NCI-H2081 treated with DMSO at 0.1 percent for 48 hours (cell line): Measurements from ENCODE around the gene RNF26.

ENCODE experiments used
- DNase-seq: peaks from one replicate; lab custom pipeline; 2025; lab: John Stamatoyannopoulos, UW

The RNF26 gene

DNA sequence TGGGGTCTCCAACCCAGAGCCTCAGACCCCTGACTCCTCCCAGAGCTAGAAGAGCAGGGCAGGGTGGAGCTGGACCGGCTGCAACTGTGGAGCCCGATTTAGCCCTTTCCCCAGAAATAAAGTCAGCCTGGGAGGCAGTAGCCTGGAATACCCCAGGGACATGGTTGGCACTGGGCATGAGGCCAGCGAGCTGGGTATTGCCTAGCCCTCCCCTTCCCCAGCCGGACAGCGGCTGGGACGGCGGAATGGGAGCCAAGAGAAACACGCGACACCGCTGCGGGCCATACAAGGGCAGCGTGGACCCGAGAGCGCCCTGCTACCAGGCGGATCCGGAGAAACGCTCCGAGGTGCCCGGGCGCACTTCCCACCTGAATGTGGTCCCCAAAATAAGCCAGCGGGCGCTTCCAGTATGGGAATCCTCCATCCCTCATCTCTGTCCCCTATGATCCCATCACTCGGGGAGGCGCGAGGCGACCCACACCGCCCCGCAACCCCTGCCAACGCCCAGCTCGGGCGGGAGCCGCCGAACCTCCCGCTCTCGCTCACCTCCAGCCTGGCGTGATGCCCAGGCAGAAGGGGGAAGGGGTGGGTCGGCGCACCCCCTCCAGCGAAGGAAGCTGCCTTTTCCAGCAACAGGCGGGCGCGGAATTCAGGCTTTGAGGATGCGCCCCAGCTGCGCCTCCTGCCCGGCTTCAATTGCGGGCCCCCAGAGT, 18.2 kb upstream of the RNF26 start:
- peak; percentile 21 for DNase-seq

DNA sequence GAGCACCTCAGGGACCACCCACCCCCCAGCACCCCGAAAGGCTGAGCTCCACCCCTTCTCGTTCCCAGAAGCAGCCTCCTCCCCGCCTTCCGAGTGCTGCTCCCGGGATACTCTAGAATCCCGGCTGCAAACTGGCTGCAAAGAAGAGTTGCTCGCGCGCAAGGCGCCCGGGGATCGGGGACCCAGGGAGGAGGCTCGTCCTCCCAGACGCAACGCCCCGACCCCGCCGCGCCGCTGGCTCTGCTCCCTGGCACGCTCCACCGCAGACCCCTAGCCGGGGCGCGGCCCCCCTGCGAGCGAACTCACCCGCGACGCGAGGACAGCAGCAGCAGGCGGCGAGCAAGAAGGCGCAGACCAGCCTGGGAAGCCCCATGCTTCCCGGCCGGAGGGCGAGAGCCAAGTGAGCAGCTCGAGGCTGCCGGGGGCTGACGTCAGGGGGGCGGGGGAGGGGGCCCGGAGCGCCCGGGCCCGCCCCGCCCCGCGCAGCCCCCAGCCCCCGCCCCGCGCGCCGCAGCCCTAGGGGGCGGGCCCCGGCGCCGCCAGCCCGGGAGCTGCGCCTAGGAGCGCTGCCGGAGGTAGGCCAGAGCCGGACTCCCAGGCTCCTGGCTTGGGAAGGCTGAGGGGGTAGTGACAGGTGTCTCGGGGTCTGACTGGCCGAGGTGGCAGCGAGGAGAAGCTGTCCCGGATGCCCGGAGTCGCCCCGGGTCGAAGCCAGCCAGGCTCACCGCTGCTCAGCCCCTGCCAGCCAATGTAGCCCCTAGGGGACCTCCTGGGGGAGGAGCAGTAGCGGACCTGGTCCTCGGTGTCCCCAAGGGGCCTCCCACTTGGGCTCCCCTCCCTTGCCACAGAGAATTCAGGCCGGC, 17.4 kb upstream of the RNF26 start, which contains the start of gene MCAM:
TSS of gene MCAM (minus strand) at position 402 of the 863 bp plus-strand sequence. CDS start at position 373, 29 bp downstream.
- no peak for DNase-seq

DNA sequence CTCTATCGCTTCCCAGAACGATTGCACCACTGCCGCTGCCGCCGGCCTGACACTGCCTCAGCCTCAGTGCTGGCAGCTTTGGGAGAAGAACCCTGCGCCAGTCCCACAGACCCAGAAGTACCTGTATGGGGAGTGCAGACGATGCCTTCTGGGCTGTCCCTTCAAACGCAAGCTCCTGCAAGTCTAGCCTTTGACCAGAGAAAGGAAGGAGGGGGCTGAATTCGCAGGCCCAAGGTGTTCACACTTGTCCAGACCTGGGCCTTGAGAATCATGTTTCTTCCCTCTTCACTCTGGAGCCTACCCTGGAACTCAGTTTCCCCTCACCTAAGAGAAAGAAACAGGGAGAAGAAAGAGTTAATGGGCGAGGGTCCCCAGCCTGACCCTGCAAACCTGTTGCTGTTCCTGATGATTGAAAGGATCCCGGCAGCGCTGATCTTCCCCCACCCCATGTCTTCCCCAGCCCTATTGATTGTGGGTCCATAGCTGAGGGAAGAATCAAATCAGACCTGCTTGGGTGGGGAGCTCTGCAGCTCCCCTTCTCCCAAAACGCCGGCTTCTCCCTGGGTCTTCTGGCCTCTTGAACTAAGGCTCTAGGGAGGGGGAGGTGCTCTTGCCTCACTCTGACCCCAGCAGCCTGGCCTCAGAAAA, 16.6 kb upstream of the RNF26 start:
- no peak for DNase-seq

DNA sequence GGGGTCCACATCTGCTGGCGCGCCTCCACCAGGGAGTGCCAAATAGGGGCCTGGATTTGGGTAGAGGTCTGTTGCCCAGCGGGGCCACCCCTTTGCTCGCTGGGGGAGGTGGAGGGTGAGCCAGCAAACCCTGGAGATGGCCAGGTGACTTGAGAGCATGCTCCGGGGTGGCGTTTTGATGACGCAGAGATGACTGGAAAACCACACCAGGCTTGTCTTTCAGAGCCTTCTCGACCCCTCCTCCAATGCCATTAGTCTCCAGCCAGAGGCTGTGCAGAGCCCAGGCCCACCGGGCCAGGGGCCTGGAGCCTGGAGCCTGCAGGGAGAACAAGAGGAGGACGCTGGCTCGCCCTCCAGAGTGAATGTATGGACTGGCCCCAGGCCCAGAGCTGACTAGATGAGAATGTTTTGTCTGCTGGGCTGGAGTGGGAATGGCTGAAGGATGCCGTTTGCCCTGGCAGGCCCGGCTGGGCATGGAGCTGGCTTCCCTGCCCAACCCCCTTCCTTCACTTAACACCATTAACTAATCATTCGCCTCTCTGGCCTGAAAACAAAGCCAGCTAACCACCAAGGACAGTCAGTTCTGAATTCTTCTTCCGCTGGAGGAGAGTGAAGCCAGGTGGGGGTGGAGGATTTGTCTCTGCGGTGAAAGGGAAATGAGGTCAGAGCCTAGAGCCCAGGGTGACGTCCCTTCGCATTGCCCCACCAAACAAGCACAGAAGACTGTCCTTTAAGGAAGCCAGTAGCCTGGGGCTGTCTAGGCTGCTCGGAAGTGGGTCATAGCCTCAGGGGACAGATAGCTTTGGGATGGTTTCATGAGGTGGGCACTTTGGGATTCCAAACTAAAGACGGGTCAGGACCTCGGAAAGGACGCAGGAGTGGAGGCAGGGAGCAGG, 15.8 kb upstream of the RNF26 start:
- DNase-seq: no peak

DNA sequence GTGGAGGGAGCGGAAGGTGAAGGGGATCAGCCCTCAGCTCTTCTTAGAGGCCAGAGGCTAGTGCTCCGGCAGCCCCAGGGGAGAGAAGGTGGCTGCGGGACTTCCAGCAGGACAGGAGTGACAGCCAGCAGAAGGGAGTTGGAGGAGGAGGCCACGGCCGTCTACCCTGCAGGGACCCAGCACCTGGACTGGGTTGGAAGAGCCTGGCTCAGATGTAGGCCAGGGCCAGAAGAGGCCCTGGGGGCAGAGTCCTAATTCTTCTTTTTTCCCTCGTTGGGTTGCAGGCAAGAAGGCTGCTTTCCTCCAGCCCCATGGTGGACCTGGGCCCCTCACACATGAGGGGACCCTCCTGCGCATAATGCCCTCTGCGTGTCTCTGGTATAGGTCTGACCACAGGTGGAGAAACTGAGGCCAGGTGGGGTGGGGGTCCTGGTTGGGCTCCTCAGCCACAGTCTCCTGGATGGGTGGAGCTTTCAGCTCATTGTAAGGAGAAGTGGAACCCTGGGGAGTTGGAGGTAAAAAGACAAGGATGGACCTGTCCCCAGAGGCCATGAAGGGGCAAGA, 15.1 kb upstream of the RNF26 start:
- DNase-seq: no peak

DNA sequence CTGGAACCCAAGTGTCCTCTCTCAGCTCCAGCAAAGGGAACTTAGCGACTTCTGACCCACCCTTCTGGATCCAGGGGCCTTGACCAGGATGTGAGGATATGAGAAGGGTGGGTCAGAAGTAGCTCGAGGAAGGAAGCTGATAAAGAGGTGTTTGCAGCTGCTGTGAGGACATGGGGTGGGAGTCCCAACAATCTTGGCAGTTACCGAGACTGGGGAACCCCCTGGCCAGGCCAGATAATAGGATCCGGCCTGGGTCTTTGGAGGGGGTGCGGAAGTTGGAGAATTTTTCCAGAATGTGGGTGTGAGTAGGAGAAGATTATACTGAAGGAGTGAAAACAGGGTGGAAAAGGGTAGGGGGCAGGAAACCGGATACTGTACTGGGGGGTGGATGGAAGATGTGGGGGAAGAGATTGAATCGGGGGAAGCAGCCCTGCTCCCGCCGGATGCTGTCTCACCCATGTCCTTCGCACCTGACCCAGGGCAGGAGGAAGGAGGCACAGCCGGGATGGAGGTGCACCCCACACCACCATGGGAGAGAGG, 14.6 kb upstream of the RNF26 start:
- DNase-seq: no peak

DNA sequence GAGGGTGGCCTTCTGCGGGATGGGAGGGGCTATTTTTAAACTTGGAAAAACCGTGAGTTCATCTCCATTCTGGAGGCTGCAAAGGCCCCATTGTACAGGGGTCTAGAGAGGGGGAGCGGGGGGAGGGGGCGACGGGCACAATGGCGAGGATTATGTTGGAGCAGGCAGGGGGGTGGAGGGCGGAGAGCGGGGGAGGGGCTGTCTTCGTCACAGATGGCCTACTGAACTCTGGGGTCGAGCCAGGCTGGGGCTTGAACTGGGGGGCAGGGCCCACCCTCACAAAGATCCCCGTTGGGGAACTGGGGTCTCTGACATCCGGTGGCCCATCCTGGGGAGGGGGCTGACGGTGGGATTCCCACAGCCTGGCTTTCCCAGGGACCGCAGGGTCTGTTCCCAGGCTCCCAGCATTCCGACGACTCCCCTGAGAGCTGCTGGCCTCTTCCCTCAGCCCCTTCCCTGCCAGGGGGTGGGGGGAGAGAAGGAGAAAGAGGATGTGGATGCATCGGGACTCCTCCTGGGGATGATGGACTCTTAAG, 14.0 kb upstream of the RNF26 start:
- no peak for DNase-seq

DNA sequence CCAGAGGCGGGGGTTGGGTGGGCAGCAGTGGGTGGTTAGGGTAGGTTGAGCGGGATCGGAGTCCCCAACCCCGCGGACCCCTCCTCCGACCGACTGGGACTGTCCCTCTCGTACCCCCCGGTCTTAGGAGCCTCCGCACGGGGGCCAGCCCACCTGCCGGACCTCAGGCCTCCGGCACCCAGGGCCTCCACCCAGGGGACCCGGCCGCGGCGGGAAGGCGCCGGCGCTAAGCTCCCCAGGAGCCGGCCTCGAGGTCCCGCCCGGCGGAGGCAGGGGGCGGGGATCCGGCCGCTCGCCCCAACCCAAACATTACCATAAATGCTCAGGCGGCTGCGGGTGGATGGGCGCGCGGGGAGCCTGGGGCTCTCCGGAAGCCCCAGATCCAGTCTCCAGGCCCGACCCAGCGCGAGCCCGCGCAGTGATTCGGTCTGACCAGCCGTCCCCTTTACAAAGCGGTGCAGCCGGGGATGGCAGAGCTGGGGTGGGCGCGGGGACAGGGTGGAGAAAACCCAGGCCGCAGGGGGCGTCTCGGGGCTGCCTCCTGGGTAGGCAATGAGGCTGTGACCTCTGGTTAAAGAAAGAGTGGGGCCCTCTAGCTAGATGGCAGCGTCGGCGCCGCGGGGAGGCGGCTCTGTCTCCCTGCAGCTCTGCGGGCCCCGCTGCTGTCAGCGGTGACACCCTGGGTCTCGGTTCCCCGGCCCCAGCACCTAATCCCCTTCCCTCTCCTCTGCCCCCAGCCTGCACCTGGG, 13.4 kb upstream of the RNF26 start:
- DNase-seq: no peak

DNA sequence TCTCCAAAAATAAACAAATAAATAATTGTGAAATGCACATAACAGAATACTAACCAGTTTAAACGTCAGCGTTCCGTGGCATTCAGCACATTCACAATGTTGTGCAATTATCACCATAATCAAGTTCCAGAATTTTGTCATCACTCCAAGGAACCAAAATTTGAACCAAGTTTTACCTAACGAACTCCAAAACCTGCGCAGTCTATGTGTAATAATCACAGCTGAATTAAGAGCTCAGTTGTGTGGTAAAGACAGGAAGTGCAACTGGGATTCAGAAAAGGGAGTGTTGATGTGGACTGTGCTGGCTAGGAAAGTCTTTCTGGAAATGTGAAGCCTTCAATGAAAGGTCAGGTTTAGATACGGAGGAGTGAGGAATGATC, 12.0 kb upstream of the RNF26 start:
- DNase-seq: no peak

DNA sequence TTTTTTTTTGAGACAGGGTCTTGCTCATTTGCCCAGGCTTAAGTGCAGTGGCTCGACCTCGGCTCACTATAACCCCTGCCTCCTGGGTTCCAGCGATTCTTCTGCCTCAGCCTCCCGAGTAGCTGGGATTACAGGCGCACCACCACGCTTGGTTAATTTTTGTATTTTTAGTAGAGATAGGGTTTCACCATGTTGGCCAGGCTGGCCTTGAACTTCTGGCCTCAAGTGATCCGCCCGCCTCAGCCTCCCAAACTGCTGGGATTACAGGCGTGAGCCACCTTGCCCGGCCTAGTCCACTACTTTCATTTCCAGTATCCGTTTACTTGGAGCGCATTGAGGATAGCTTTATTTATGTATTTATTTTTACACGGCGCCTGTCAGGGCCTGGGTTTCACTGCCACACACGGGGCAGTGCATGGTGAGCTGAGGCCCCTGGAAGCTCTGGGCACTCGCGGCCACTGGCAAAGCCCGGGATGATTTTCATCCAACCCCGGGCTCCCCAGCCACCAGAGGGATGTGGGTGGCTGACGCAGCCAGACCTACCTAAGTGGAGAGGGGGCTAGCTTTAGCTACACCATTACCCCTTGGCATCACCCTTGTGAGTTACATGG, 11.3 kb upstream of the RNF26 start:
- no peak for DNase-seq

DNA sequence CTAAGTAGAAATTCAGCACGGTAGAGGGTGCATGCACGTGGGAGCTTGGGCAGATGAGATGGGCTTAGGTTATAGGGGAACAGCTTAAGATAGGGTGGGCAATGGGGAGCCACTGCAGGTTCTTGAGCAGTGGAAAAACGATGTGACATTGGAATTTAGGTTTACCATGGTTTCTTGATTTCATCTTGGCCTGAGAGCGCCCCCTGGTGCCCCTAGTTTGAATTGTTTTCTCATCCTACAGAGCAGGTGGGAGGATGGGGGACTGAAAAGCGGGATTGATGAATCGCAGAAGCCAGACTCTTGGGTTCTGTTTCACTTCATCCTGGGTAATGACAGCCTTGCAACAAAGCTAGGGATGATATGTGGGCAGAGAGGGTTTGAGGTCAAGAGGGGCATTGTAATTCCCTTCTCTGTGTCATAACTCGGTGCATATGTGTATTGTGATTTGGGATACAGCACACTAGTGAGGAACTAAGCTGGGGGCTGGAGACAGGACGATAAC, 10.7 kb upstream of the RNF26 start:
- DNase-seq: peak; percentile 24

DNA sequence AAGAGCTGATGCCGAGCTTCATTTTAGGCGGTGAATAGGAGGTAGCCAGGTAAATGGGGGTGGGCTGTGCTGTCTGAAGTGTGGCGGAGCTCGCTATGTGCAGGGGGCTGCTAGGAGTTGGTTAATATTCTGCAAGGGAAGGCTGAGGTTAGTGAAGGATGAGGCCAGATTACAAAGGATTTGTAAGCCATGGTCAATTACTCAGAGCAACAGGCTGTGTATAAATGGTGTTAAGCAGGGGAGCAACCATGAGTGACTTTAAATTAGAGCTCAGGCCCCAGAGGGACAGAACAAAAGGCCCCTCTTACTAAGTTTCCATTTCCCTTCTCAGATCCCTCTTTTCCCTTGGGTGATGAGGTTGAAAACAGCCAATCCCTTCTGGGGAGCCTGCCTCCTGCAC, 10.1 kb upstream of the RNF26 start:
- DNase-seq: no peak

DNA sequence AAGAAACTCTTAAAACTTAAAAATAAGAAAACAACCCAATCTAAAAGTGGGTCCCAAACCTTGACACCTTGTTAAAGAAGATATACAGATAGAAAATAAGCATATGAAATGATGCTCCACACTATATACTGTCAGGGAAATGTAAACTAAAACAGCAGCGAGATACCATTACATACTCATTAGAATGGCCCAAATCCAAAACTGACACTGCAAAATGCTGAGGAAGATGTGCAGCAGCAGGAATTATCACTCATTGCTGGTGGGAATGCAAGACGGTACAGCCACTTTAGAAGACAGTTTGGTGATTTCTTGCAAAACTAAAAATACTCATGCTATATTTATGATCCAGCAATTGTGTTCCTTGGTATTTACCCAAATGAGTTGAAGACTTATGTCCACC, 5.0 kb upstream of the RNF26 start:
- no peak for DNase-seq

DNA sequence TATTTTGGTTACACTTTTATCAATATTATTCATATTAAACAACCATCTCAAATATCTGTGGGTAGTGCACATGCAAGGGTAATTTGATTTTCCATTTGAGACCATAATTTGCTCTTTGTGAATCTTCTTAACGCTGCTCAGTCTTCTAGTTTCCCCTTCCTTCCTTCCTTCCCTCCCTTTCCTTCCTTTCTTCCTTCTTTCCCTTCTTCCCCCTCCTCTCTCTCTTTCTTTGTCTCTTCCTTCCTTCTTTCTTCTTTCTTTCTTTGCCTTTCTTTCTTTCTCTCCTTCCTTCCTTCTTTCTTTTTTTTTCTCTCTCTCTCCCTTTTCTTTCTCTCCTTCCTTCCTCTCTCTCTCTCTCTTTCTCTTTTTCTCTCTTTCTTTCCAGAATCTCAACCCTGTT, 4.1 kb upstream of the RNF26 start:
- DNase-seq: no peak

DNA sequence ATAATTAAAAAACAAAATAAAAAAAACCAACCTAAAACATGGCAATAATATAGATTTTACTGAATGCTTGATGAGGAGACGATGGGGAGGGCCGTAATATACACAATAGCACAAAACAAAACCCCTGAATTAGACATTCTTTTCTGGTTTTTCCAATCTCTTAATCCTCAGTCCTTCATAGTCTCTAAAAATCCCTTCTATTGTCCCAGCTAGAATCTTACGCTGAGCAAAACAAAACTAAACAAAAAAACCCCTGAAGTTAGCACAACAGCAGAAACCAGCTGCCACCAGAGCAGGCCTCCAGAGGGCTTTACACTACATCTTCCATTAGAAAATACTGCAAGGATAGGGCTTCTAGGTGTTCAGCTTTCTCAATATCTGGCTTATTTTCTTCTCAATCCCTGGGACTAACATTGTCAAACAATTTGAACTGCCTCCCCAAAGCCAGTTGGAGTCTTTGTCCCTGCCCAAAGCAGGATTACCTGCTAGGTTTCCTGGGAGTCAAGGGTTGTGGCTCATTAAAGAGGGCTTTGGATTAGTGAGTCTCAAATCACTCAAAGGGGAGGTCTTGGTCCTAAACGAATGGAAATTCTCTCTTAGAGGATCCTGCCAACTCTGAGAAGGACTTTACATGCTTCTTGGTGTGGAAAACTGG, 2.1 kb upstream of the RNF26 start:
- no peak for DNase-seq

DNA sequence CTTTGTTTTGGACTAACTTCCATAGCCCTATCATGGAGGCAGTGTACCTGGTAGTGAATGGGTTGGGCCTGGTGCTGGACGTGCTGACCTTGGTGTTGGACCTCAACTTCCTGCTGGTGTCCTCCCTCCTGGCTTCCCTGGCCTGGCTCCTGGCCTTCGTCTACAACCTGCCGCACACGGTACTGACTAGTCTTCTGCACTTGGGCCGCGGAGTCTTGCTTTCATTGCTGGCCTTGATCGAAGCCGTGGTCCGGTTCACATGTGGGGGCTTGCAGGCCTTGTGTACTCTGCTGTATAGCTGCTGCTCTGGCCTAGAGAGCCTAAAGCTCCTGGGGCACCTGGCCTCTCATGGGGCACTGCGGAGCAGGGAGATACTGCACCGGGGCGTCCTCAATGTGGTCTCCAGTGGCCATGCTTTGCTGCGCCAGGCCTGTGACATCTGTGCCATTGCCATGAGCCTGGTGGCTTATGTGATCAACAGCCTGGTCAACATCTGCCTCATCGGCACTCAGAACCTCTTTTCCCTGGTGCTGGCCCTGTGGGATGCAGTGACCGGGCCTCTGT, 846 bp downstream of the RNF26 start:
- DNase-seq: no peak

DNA sequence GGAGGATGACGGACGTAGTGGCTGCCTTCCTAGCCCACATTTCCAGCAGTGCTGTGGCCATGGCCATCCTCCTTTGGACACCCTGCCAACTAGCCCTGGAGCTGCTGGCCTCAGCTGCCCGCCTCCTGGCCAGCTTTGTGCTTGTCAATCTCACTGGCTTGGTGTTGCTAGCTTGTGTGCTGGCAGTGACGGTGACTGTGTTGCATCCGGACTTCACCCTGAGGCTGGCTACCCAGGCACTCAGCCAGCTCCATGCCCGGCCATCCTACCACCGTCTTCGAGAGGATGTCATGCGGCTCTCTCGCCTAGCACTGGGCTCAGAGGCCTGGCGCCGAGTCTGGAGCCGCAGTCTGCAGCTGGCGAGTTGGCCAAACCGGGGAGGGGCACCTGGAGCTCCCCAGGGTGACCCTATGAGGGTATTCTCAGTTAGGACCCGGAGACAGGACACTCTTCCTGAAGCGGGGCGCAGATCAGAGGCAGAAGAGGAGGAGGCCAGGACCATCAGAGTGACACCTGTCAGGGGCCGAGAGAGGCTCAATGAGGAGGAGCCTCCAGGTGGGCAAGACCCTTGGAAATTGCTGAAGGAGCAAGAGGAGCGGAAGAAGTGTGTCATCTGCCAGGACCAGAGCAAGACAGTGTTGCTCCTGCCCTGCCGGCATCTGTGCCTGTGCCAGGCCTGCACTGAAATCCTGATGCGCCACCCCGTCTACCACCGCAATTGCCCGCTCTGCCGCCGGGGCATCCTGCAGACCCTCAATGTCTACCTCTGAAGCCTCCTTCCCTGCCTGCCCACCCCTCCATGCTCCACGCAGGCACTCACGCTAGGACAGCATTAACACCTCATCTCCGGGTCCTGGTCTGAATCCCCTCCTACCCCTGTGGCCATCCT, 1.6 kb downstream of the RNF26 start:
- DNase-seq: no peak
